Measurements from ENCODE around the gene RSKR. TPM values are rescaled to one million over a fixed set of nuclear protein-coding genes. Genes with fewer than 3 reads are reported as not detected.

The RSKR gene
- total RNA-seq, 1 experiment from 2014 or later, result 17.2 TPM

- in situ Hi-C loops (cut with HindIII; ENCODE audit: low pct_unique_long_range_greater_than_20kb, low sequenced_read_pairs), result no loop called here
Observed at GRCh38 chr17:28620010-28620409, 6.0 kb upstream of the RSKR start.

DNA sequence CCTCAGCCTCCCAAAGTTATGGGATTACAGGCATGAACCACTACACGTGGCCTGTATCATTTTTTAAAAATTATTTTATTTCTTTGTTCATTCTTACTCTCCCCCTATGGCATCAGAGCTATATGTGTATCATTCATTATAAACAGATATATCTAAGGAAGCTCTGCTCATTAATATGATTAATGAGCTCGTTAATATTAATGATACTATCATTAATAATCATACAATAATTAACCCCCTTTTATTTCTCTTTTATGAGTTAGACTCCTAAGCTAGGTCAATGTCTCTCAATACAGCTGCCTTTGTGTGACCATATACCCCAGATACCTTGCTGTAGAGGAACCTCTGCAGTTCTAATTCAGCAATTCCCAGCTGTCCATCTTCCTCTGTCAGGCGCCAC, 4.5 kb upstream of the RSKR start:
- Histone ChIP-seq H3K4me3 (ENCODE audit: low read depth in 2 of 2, low read length in 2 of 2) (no peak overlapping the region), H3K27ac (ENCODE audit: low read length) (no peak overlapping the region), H3K9me3 (ENCODE audit: control insufficient read depth, insufficient read depth, low read depth, low read length) (no peaks in the 10 kb centered on the region), H3K4me1 (ENCODE audit: control insufficient read depth, insufficient read depth, low read length) (no peaks in the 10 kb centered on the region), H3K27me3 (ENCODE audit: control insufficient read depth, insufficient read depth, low read length) (no peaks in the 10 kb centered on the region), H3K36me3 (ENCODE audit: control insufficient read depth, insufficient read depth, low read length) (peaks cover 68% of the 10 kb centered on the region)
- intact Hi-C loops (cut with micrococcal nuclease; ENCODE audit: unreplicated experiment) (no loop called here), in situ Hi-C loops (cut with HindIII; ENCODE audit: low pct_unique_long_range_greater_than_20kb, low sequenced_read_pairs) (no loop called here)
- DNase-seq (ENCODE audit: low read depth, low spot score) (no peak), ATAC-seq (no peak)
- no TSS peak for BruUV-seq (replicated peaks)
- ChIA-PET POLR2A (no interaction called here), CTCF (no interaction called here)
- TF ChIP-seq POLR2AphosphoS5 (IDR thresholded peaks at IDR 0.05; ENCODE audit: low read depth, low read length) (no peak), SIN3A (IDR thresholded peaks at IDR 0.05; ENCODE audit: borderline replicate concordance, insufficient read depth, low read depth, low read length) (no peak), REST (IDR thresholded peaks at IDR 0.05; ENCODE audit: insufficient read depth in 1 of 2, low read depth in 2 of 2, low read length in 1 of 2) (no peak), TCF7L2 (IDR thresholded peaks at IDR 0.05; ENCODE audit: low read depth, low read length) (no peak)
- TF ChIP-seq, protein P1, sequence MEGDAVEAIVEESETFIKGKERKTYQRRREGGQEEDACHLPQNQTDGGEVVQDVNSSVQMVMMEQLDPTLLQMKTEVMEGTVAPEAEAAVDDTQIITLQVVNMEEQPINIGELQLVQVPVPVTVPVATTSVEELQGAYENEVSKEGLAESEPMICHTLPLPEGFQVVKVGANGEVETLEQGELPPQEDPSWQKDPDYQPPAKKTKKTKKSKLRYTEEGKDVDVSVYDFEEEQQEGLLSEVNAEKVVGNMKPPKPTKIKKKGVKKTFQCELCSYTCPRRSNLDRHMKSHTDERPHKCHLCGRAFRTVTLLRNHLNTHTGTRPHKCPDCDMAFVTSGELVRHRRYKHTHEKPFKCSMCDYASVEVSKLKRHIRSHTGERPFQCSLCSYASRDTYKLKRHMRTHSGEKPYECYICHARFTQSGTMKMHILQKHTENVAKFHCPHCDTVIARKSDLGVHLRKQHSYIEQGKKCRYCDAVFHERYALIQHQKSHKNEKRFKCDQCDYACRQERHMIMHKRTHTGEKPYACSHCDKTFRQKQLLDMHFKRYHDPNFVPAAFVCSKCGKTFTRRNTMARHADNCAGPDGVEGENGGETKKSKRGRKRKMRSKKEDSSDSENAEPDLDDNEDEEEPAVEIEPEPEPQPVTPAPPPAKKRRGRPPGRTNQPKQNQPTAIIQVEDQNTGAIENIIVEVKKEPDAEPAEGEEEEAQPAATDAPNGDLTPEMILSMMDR (IDR thresholded peaks at IDR 0.05), result no peak

More at GRCh38 chr17:28620010-28620409, 6.0 kb upstream of the RSKR start:
- CTCF ChIA-PET, result no interaction called here
- H3K27ac ChIP-seq (ENCODE audit: low read length), result no peak overlapping the region
- no peak for ATAC-seq
- POLR2A ChIA-PET, result no interaction called here
- BruUV-seq (replicated peaks), result no TSS peak
- no peak overlapping the region for H3K4me3 ChIP-seq (ENCODE audit: low read depth in 2 of 2, low read length in 2 of 2)
- TF ChIP-seq, protein P1 (IDR thresholded peaks at IDR 0.05), result no peak
- no peak for TF ChIP-seq TCF7L2 (IDR thresholded peaks at IDR 0.05; ENCODE audit: low read depth, low read length)
- TF ChIP-seq POLR2AphosphoS5 (IDR thresholded peaks at IDR 0.05; ENCODE audit: low read depth, low read length), result no peak
- TF ChIP-seq SIN3A (IDR thresholded peaks at IDR 0.05; ENCODE audit: borderline replicate concordance, insufficient read depth, low read depth, low read length), result no peak
- TF ChIP-seq REST (IDR thresholded peaks at IDR 0.05; ENCODE audit: insufficient read depth in 1 of 2, low read depth in 2 of 2, low read length in 1 of 2), result no peak
- no peaks in the 10 kb centered on the region for H3K27me3 ChIP-seq (ENCODE audit: control insufficient read depth, insufficient read depth, low read length)
- no peak for DNase-seq (ENCODE audit: low read depth, low spot score)
- H3K9me3 ChIP-seq (ENCODE audit: control insufficient read depth, insufficient read depth, low read depth, low read length), result no peaks in the 10 kb centered on the region
- H3K36me3 ChIP-seq (ENCODE audit: control insufficient read depth, insufficient read depth, low read length), result peaks cover 75% of the 10 kb centered on the region
- intact Hi-C loops (cut with micrococcal nuclease; ENCODE audit: unreplicated experiment), result no loop called here
- no peaks in the 10 kb centered on the region for H3K4me1 ChIP-seq (ENCODE audit: control insufficient read depth, insufficient read depth, low read length)
